ENCODE measurements around the gene CTAGE8.
"Not testable (repeated sequence)": the region's sequence is repeated elsewhere in the genome, so short reads cannot be mapped to it uniquely, and the experiment has no call there.

DNA sequence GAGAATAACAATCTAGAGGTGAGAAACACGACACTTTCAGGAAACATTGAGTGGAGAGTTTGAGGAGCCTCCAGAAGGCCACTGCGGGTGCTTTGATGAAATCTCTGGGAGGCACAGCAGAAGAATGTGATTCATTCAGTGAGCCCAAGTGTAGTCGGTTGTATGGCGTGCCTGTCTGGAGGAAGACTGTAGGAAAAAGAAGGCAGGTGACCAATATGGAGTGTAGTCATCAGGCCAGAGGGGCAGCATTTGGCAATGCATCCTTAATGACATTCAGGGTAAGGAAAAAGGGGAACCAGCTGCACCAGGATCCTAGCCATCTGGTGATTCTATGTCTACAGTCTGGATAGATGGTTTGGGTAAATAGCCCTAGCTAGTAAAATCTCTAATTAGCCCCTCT, 16.8 kb downstream of the CTAGE8 start:
- TF ChIP-seq, protein P1, sequence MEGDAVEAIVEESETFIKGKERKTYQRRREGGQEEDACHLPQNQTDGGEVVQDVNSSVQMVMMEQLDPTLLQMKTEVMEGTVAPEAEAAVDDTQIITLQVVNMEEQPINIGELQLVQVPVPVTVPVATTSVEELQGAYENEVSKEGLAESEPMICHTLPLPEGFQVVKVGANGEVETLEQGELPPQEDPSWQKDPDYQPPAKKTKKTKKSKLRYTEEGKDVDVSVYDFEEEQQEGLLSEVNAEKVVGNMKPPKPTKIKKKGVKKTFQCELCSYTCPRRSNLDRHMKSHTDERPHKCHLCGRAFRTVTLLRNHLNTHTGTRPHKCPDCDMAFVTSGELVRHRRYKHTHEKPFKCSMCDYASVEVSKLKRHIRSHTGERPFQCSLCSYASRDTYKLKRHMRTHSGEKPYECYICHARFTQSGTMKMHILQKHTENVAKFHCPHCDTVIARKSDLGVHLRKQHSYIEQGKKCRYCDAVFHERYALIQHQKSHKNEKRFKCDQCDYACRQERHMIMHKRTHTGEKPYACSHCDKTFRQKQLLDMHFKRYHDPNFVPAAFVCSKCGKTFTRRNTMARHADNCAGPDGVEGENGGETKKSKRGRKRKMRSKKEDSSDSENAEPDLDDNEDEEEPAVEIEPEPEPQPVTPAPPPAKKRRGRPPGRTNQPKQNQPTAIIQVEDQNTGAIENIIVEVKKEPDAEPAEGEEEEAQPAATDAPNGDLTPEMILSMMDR (IDR thresholded peaks at IDR 0.05; ENCODE audit: extremely low read depth in 1 of 2, insufficient read depth in 1 of 2, low read depth in 1 of 2, low read length in 2 of 2) = not testable (repeated sequence)
- TF ChIP-seq, protein P2, sequence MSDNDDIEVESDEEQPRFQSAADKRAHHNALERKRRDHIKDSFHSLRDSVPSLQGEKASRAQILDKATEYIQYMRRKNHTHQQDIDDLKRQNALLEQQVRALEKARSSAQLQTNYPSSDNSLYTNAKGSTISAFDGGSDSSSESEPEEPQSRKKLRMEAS (IDR thresholded peaks at IDR 0.05; ENCODE audit: insufficient read depth, insufficient read length) = not testable (repeated sequence)
- not testable (repeated sequence) for TF ChIP-seq POLR2A (IDR thresholded peaks at IDR 0.05; ENCODE audit: low read depth, low read length)

Measured in endothelial cell of umbilical vein (primary cell).